RWPE2 (cell line): ENCODE measurements around the gene HIVEP3.

Experiments used
- ATAC-seq: fragments of 200-7000 bp; cut with Tn5 transposase; 3 replicates; pipeline ENCODE4 v1.9.1; 2021; ENCODE audit warnings: low read depth
- DNase-seq: peaks from one replicate; pipeline ENCODE4 v3.0.0-alpha.2; 2020; ENCODE audit warnings: low spot score
- H3K27ac ChIP-seq: fragments of 450-650 bp; 2 replicates; pipeline ENCODE4 v1.5.1; 2017; ENCODE audit warnings: mild to moderate bottlenecking; ENCODE audit not compliant: poor library complexity, severe bottlenecking
- H3K27me3 ChIP-seq: fragments of 250-450 bp; sonication (Bioruptor Pico); 2 replicates; pipeline ENCODE4 v1.5.1; 2021; ENCODE audit warnings: mild to moderate bottlenecking, moderate library complexity; ENCODE audit not compliant: insufficient read depth, poor library complexity, severe bottlenecking
- H3K36me3 ChIP-seq: fragments of 250-450 bp; sonication (Bioruptor Pico); 2 replicates; pipeline ENCODE4 v1.5.1; 2020; ENCODE audit warnings: low read depth, mild to moderate bottlenecking, moderate library complexity
- H3K4me1 ChIP-seq: fragments of 250-450 bp; sonication (Bioruptor Pico); 2 replicates; pipeline ENCODE4 v1.5.1; 2021; ENCODE audit warnings: mild to moderate bottlenecking, moderate library complexity; ENCODE audit not compliant: insufficient read depth, poor library complexity, severe bottlenecking
- H3K4me3 ChIP-seq: fragments of 250-450 bp; sonication (Bioruptor Pico); 2 replicates; pipeline ENCODE4 v1.5.1; 2021; ENCODE audit warnings: mild to moderate bottlenecking, moderate library complexity; ENCODE audit not compliant: severe bottlenecking
- H3K9me3 ChIP-seq: fragments of 250-450 bp; sonication (Bioruptor Pico); 2 replicates; pipeline ENCODE4 v1.5.1; 2021; ENCODE audit warnings: mild to moderate bottlenecking, moderate library complexity; ENCODE audit not compliant: severe bottlenecking
- TF ChIP-seq, protein P1 (sequence below): fragments of 450-650 bp; IDR thresholded peaks from one replicate; pipeline ENCODE4 v1.5.1; 2017; ENCODE audit warnings: mild to moderate bottlenecking, moderate library complexity; ENCODE audit not compliant: poor library complexity, severe bottlenecking

Gene HIVEP3

DNA sequence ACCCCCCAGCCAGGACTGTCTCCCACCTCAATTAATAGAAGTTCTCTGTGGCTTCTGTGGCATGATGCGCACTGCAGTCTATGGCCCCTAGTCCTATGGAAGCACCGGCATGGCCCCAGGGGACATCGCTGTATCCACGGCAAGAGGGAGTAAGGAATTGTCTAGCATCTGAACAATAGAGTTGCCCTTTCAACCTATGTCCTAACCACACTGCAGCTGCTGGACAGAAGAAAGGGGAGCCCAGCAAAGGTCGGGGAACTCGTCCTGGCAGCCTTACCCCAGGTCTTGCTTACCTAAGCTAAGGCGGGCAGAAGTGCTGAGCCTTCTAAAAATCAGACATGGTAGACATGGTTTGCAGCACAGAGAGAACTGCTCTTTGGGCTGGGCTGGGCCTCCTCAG, 330.9 kb downstream of the HIVEP3 start:
- DNase-seq (no peak), ATAC-seq (no peak)
- Histone ChIP-seq H3K4me1 (no peaks in the 10 kb centered on the region), H3K9me3 (no peaks in the 10 kb centered on the region), H3K27ac (no peak overlapping the region), H3K4me3 (no peak overlapping the region), H3K27me3 (no peaks in the 10 kb centered on the region), H3K36me3 (no peaks in the 10 kb centered on the region)
- TF ChIP-seq, protein P1, sequence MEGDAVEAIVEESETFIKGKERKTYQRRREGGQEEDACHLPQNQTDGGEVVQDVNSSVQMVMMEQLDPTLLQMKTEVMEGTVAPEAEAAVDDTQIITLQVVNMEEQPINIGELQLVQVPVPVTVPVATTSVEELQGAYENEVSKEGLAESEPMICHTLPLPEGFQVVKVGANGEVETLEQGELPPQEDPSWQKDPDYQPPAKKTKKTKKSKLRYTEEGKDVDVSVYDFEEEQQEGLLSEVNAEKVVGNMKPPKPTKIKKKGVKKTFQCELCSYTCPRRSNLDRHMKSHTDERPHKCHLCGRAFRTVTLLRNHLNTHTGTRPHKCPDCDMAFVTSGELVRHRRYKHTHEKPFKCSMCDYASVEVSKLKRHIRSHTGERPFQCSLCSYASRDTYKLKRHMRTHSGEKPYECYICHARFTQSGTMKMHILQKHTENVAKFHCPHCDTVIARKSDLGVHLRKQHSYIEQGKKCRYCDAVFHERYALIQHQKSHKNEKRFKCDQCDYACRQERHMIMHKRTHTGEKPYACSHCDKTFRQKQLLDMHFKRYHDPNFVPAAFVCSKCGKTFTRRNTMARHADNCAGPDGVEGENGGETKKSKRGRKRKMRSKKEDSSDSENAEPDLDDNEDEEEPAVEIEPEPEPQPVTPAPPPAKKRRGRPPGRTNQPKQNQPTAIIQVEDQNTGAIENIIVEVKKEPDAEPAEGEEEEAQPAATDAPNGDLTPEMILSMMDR, result no peak

DNA sequence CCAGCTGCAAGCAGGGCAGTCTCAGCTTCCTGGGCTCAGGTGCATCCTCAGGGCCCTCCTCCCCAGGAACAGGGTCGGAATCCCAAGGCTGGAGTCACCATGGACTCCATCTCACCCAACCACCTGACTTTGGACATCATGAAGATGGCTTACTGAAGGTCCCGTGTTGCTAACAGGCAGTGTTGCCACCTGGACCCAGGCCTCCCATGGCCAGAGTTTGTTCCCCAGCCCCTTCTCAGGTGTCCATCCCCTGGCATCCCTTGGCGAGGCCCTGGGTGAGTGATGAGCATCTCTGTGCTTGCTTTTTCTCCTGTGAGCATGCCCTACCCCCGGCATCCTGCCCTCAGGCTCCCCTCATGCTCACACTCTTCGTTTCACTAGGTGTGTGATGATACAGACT, 332.5 kb downstream of the HIVEP3 start:
- TF ChIP-seq, protein P1, result no peak
- no peaks in the 10 kb centered on the region for H3K9me3 ChIP-seq
- no peak overlapping the region for H3K27ac ChIP-seq
- H3K27me3 ChIP-seq, result no peaks in the 10 kb centered on the region
- ATAC-seq (no peak), DNase-seq (no peak)
- no peaks in the 10 kb centered on the region for H3K4me1 ChIP-seq
- H3K36me3 ChIP-seq, result no peaks in the 10 kb centered on the region
- H3K4me3 ChIP-seq, result no peak overlapping the region

DNA sequence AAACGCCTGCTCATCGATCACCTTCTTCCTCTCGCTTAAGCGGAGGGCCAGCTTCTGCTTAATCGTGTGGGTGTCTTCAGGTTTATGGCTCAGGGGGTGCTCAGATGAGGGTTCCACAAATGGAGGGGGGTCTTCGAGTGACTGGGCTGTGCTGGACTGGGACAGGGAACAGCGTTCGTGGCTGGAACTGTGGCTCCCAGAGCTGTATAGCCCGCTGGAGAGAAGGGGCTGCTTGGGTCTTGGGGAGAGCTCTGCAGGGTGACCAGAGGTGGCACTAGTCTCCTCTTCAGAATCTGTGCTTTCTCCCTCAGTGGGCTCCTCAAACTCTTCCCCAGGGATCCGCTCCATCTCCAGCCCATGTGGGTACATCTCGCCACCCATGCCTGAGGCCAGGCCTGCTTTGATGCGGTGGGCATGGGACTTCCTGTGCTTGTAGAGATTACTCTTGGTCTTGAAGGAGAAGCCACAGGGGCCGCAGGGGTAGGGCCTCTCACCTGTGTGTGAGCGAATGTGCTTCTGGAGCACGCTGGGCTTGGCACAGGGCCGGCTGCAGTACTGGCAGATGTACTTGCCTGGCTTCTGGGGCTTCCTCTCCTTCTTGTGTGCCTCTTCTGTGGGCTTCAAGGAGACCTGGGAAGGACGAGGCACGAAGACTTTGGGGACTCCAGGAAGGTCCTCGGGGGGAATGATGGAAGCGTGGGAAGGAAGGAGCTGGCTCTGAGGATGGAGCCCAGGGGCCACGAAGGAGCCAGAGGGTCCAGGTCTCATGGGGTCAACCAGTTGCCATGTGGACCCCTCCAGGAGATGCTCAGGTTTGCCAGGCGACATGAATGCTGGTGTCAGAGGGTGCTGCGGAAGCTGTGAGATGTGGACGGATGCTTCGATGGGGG, 334.8 kb downstream of the HIVEP3 start:
- no peak for ATAC-seq
- TF ChIP-seq, protein P1, result no peak
- H3K27ac ChIP-seq, result no peak overlapping the region

DNA sequence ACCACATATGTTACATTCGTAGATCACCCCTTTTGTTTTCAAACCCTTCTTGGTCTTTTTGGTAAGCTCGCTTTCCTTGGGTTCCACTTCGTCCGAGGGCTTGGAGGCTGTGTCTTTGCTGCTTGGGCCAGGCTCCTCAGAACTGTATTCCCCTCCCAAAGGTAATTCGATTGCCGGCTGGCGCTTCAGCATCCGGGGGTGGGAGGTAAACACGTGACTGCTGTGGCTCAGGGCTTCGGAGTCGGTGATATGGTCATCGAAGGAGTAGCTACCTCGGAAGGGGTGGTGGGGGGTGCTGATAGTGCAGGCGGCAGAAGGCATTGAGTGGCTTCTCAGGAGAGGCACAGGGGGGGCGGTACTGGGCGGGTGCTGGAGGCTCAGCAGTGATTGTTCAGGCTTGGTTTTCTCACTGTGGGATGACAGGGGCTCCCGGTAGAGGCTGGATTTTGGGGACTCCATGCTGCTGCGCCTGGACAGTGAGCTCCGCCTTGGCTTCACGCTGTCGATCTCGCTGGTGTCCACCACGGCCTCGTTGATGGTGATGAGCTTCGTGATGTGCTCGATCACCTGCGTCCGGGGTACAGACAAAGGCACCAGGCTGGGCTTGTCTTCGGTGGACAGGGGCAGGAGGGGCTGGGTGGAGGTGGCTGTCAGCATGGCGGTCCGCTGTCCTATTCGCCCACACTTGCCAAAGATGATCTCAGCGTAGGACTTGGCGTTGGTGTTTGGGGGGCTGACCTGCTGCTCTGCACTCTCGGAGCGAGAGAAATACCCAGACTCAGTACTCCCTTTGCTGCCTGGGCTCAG, 335.7 kb downstream of the HIVEP3 start:
- ATAC-seq, result no peak
- no peak overlapping the region for H3K27ac ChIP-seq
- H3K4me1 ChIP-seq, result no peaks in the 10 kb centered on the region
- H3K4me3 ChIP-seq, result no peak overlapping the region
- TF ChIP-seq, protein P1, result no peak
- no peaks in the 10 kb centered on the region for H3K27me3 ChIP-seq
- H3K9me3 ChIP-seq, result no peaks in the 10 kb centered on the region
- DNase-seq, result no peak
- H3K36me3 ChIP-seq, result no peaks in the 10 kb centered on the region

More for the DNA sequence above, 334.8 kb downstream of the HIVEP3 start:
- H3K9me3 ChIP-seq, result no peaks in the 10 kb centered on the region
- DNase-seq, result no peak
- H3K4me3 ChIP-seq, result no peak overlapping the region
- no peaks in the 10 kb centered on the region for H3K27me3 ChIP-seq
- no peaks in the 10 kb centered on the region for H3K4me1 ChIP-seq
- H3K36me3 ChIP-seq, result no peaks in the 10 kb centered on the region
